ENCODE results near the gene EXOC3L2.

DNA sequence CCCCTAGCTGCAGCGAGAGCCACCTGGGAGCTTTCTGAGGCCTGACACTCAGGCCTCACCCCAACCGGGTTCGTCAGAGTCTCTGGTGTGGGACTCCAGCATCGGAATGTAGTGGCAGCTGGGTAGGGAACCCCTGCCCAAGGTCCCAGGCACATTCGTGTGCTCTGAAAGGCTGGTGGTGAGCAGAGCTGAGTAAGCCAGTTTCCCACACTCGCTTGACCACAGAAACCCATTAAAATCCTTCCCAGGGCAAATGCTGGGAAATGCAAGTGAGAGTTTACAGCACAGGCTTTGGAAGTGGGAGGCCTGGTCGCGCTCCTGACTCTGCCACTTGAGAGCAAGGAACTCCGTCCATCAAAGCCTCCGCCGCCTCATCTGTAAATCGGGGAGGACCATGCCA is 71.4 kb downstream of the EXOC3L2 start:
- no peak for TF ChIP-seq EZH2 (IDR thresholded peaks at IDR 0.05; ENCODE audit: borderline replicate concordance)
- TF ChIP-seq, protein P1, sequence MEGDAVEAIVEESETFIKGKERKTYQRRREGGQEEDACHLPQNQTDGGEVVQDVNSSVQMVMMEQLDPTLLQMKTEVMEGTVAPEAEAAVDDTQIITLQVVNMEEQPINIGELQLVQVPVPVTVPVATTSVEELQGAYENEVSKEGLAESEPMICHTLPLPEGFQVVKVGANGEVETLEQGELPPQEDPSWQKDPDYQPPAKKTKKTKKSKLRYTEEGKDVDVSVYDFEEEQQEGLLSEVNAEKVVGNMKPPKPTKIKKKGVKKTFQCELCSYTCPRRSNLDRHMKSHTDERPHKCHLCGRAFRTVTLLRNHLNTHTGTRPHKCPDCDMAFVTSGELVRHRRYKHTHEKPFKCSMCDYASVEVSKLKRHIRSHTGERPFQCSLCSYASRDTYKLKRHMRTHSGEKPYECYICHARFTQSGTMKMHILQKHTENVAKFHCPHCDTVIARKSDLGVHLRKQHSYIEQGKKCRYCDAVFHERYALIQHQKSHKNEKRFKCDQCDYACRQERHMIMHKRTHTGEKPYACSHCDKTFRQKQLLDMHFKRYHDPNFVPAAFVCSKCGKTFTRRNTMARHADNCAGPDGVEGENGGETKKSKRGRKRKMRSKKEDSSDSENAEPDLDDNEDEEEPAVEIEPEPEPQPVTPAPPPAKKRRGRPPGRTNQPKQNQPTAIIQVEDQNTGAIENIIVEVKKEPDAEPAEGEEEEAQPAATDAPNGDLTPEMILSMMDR (IDR thresholded peaks at IDR 0.05; ENCODE audit: poor library complexity) = no peak
- TF ChIP-seq EZH2phosphoT487 (IDR thresholded peaks at IDR 0.05; ENCODE audit: low read depth, severe bottlenecking, unreplicated experiment) = no peak

All from hepatocyte (in vitro differentiated cells).